Renal cortex interstitium (tissue), 15 donors: ENCODE measurements around the gene PTK7. TPM values are rescaled to one million over a fixed set of nuclear protein-coding genes. Genes with fewer than 3 reads are reported as not detected.
"Not testable (repeated sequence)": the region's sequence is repeated elsewhere in the genome, so short reads cannot be mapped to it uniquely, and the experiment has no call there.

Source experiments
- DNase-seq, 11 donors: peaks; one replicate each; pipeline ENCODE4 v3.0.0-alpha.2; 2013; ENCODE audit warnings: low read depth in 9 of 11, low spot score in 4 of 11; ENCODE audit errors: extremely low read depth in 1 of 11
- long read RNA-seq, 16 experiments: transcript quantifications; one replicate each; lab custom pipeline, GENCODE V29; 2026
- polyA plus RNA-seq, 3 donors: library from polyadenylated mRNA; unstranded; fragments of 120-200 nt; gene quantifications; one replicate each; pipeline ENCODE4 v1.2.1, GENCODE V29; 2013; ENCODE audit not compliant: insufficient read length in 3 of 3

The PTK7 gene
- polyA plus RNA-seq: 100 to 1,000 TPM; 217 to 274 (median 239) TPM
- long read RNA-seq, donor 1, full-length matches to known transcripts: 11 of 66 reads
- long read RNA-seq, donor 1, partial matches to known transcripts: 49 of 66 reads
- long read RNA-seq, donor 1, other reads (novel, unspliced or antisense): 6 of 66 reads
- long read RNA-seq, donor 2, full-length matches to known transcripts: 6 of 35 reads
- long read RNA-seq, donor 2, partial matches to known transcripts: 29 of 35 reads
- long read RNA-seq, donor 2, other reads (novel, unspliced or antisense): 0 of 35 reads
- long read RNA-seq, donor 3, full-length matches to known transcripts: 30 of 106 reads
- long read RNA-seq, donor 3, partial matches to known transcripts: 76 of 106 reads
- long read RNA-seq, donor 3, other reads (novel, unspliced or antisense): 0 of 106 reads
- long read RNA-seq, donor 4, full-length matches to known transcripts: 16 of 16 reads
- long read RNA-seq, donor 4, partial matches to known transcripts: 0 of 16 reads
- long read RNA-seq, donor 4, other reads (novel, unspliced or antisense): 0 of 16 reads
- long read RNA-seq, donor 5: 0 reads
- long read RNA-seq, donor 6, full-length matches to known transcripts: 8 of 94 reads
- long read RNA-seq, donor 6, partial matches to known transcripts: 86 of 94 reads
- long read RNA-seq, donor 6, other reads (novel, unspliced or antisense): 0 of 94 reads
- long read RNA-seq, donor 7, full-length matches to known transcripts: 13 of 51 reads
- long read RNA-seq, donor 7, partial matches to known transcripts: 38 of 51 reads
- long read RNA-seq, donor 7, other reads (novel, unspliced or antisense): 0 of 51 reads
- long read RNA-seq, donor 8: 0 reads
- long read RNA-seq, donor 9, full-length matches to known transcripts: 18 of 32 reads
- long read RNA-seq, donor 9, partial matches to known transcripts: 14 of 32 reads
- long read RNA-seq, donor 9, other reads (novel, unspliced or antisense): 0 of 32 reads
- long read RNA-seq, donor 10, full-length matches to known transcripts: 7 of 40 reads
- long read RNA-seq, donor 10, partial matches to known transcripts: 33 of 40 reads
- long read RNA-seq, donor 10, other reads (novel, unspliced or antisense): 0 of 40 reads
- long read RNA-seq, donor 11, full-length matches to known transcripts: 11 of 66 reads
- long read RNA-seq, donor 11, partial matches to known transcripts: 55 of 66 reads
- long read RNA-seq, donor 11, other reads (novel, unspliced or antisense): 0 of 66 reads
- long read RNA-seq, donor 12, full-length matches to known transcripts: 7 of 7 reads
- long read RNA-seq, donor 12, partial matches to known transcripts: 0 of 7 reads
- long read RNA-seq, donor 12, other reads (novel, unspliced or antisense): 0 of 7 reads
- long read RNA-seq, donor 13: 0 reads
- long read RNA-seq, donor 14, full-length matches to known transcripts: 9 of 15 reads
- long read RNA-seq, donor 14, partial matches to known transcripts: 6 of 15 reads
- long read RNA-seq, donor 14, other reads (novel, unspliced or antisense): 0 of 15 reads
- long read RNA-seq, donor 15, full-length matches to known transcripts: 4 of 28 reads
- long read RNA-seq, donor 15, partial matches to known transcripts: 24 of 28 reads
- long read RNA-seq, donor 15, other reads (novel, unspliced or antisense): 0 of 28 reads
- long read RNA-seq, donor 16, full-length matches to known transcripts: 37 of 268 reads
- long read RNA-seq, donor 16, partial matches to known transcripts: 231 of 268 reads
- long read RNA-seq, donor 16, other reads (novel, unspliced or antisense): 0 of 268 reads

DNA sequence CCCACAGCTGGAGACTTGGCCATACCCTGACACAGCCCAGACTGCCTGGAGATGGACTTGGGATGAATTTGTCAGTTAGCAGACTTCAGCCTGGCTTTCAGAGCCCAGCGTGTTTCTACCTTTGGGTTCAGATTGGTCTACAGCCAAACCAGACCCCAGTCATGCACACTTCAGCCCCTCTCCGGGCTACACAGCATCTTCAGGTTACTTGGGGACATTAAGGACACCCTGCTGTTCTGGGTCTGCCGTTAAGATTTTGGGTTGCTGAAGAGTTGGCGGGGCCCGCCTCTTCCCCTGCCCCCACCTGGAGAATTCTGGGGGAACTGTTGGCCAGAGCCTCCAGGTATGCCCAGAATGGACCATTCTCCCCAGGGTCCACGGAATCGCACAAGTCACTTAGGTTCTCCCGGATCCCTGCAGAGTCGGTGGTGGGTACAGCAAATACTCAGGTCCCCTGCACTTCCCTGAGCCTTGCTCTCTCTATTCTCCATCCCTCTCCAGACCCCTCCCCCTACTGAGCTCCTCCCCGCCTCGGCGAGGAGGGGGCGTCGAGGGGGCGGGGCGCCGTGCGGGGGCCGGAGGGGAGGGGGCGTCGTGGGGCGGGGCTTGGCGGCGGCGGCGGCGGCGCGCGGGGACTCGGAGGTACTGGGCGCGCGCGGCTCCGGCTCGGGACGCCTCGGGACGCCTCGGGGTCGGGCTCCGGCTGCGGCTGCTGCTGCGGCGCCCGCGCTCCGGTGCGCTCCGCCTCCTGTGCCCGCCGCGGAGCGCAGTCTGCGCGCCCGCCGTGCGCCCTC lies at the start of gene PTK7:
PTK7 (plus strand) TSS at position 645 of the 794 bp plus-strand sequence. CDS start 175 bp downstream, outside the sequence.
- DNase-seq: peak in 6 of 11 donors; percentile 80 to 88 (median 82)

DNA sequence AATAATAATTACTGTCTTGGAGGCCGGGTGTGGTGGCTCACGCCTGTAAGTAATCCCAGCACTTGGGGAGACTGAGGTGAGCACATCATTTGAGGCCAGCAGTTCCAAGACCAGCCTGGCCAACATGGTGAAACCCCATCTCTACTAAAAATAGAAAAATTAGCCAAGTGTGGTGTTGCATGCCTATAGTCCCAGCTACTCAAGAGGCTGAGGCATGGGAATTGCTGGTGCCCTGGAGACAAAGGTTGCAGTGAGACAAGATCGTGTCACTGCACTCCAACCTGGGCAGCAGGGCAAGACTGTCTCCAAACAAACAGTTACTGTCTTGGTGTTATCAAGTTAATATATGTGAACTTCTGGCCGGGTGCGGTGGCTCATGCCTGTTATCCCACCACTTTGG lies 49.7 kb upstream of the PTK7 start:
- DNase-seq: no peak

DNA sequence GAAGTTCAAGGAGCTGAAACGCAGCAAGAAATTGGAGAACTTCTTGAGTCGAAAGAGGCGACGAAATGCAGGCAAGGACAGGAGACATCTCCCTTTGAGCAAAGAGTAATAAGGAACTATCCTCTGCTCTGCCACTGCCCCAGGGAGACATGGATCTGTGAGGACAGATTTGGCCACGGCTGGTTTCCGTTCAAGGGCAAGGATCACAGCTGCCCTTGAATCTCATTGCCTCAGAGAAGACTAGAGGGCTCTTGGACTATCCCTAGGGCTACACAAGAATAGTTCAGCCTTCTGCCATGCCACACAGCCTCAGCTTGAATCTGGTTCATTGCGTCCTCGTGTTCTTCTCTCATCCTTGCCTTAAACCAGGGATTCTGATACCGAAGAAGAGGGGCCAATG lies 47.0 kb upstream of the PTK7 start:
- DNase-seq: no peak

DNA sequence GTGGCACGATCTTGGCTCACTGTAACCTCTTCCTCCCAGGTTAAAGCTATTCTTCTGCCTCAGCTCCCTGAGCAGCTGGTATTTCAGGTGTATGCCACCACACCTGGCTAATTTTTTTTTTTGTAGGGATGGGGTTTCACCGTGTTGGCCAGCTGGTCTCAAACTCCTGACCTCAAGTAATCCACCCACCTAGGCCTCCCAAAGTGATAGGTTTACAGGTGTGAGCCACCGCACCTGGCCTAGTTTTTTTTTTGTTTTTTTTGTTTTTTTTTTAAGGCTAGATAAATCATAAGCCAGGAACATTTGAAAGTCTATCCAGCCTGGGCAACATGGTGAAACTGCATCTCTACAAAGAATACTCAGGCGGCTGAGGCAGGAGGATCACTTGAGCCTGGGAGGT lies 43.8 kb upstream of the PTK7 start:
- DNase-seq: no peak

DNA sequence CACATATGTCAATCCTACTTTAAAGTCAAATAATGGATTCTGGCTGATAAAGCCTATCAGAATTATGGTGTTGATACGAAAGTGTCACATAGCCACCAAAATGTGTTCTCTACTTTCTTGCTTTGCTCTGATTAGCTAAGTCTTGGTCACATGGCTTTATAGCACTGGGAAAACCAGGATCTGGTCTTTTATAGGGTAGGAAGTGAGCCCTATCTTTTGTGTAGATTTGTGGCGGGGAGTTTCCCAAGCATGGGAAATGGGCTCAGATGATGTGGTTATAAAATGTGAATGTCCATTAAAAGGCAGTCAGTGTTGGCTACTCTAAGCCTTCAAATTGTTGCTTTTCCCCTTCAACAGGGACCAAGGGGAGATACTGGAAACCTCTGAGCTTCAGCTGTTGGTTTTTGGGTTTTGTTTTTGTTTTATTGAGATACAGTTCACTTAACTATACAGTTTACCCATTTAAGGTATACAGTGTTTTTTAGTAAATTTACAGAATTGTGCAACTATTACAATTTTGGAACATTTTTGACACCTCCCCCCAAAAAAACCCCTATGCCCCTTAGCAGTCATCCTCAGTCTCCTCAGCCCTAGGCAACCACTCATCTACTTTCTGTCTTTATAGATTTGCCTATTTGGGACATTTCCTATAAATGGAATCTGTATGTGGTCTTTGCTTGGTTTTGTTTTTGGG lies 42.5 kb upstream of the PTK7 start:
- no peak for DNase-seq

DNA sequence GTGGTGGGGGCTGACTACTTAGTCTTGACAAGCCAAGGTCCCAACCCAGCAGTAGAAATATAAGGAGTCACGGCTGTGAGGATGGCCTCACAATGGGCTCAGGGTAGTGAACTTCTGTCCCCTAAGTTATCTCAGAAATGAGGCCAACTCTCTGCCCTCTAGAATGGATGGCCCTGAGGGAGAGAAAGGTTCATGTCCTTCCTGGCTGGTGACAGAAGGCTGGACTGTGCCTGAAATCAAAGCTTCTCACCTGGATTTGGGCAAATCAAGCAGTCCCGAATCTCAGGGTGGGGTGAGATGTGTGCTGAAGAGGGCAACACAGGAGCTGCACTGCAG lies 42.0 kb upstream of the PTK7 start:
- no peak for DNase-seq

DNA sequence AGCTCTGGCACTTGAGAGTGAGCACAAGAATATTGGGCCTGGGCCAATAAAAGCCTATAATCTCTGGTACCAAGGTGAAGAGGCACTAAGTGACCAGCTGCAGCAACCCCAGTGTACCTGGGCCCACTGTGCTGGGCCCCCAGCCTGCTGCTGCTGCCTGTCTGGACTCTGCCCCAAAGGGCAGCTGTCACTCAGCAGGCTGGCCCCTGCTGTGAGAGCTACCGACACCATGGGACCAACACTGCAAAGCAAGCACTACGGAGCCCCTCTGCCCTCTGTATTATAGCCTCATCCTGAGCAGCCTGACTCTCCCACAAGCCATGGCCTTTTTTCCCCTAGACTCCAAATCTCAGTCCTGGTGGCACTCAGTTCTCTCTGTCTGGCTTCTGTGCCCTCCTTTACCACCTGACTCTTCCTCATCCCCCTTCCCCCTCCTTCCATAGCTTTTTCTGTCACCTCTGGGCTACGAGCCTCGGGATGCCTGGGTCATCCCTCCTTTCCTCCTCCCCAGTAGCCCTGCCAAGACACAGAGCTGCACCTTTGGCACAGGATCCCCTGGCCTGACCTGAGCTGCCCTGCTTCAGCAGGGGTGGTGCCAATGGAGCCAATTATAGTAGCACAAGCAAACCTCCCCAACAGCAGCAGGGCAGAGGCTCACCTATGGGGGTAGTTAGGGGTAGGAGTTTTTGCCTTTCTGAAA lies 40.5 kb upstream of the PTK7 start:
- no peak for DNase-seq

DNA sequence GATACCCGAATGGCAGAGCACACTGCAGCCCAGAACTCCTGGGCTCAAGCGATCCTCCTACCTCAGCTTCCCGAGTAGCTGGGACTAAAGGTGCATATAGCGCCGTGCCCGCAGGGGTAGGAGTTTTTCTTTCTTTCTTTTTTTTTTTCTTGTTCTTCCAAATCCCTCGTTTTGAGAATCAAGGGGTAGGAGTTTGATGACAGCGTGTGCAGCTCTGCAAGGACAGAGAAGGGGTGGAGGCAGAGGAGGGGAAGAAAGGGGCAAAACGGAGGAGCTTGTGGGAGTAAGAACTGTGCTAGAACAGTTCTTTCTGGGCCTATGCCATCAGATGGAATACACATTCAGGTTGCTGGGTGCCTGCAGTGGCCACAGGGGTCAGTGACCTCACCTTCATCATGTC lies 39.4 kb upstream of the PTK7 start:
- no peak for DNase-seq

DNA sequence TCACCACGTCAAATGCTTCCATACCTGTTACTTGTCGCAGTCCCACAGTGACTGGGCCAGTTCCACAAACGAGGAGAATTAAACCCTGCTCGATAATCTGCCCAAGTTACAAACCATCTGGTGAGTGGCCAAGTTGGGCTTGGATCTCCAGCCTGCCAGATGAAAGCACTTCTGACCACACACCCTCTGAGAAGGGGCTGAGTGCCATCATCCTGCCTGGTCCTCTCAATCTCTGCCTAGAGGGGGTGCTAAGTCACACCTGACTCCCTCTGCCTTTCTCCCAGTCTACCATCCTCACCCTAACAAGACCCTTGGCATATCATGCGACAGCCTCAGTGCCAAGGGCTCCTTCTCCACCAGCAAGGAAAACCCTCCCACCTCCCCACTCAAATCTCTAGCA lies 38.9 kb upstream of the PTK7 start:
- no peak for DNase-seq

DNA sequence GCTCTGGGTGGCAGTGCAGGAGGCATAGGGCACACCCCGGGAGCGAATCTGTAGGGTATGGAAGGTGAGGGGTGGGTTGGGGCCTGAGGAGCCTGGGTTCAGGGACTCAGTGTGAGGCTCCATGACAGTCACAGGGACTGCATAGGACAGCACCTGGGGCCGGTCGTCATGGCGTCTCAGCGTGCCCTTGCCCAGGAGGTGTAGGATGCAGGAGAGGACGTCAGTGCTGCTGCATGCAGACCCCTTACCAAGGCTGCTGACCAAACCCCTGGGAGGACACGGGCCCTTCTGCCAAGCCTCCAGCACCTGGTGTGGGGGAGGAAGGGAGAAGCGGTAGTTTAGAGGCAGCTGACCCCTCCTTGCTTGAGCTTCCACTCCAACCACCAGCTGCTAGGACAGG lies 38.4 kb upstream of the PTK7 start:
- DNase-seq: no peak

DNA sequence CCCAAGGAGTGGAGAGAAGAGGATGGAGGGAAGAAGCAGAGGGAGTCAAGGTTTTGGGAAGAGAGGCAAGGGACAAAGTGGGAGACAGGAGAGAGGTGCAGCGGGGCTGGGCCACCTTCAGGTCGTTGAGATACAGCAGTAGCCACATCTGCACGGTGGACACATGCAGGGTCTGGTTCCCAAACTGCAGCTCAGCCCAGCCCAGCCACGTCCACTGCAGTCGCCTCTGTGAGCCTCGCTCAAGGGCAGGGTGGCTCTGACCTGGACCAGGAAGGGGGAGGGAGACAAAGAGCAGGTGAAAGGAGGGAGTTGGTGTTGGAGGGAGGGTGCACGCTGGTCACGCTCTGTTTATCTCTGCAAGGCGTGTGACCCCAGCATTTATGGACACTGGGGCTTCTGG lies 37.4 kb upstream of the PTK7 start:
- DNase-seq: no peak

DNA sequence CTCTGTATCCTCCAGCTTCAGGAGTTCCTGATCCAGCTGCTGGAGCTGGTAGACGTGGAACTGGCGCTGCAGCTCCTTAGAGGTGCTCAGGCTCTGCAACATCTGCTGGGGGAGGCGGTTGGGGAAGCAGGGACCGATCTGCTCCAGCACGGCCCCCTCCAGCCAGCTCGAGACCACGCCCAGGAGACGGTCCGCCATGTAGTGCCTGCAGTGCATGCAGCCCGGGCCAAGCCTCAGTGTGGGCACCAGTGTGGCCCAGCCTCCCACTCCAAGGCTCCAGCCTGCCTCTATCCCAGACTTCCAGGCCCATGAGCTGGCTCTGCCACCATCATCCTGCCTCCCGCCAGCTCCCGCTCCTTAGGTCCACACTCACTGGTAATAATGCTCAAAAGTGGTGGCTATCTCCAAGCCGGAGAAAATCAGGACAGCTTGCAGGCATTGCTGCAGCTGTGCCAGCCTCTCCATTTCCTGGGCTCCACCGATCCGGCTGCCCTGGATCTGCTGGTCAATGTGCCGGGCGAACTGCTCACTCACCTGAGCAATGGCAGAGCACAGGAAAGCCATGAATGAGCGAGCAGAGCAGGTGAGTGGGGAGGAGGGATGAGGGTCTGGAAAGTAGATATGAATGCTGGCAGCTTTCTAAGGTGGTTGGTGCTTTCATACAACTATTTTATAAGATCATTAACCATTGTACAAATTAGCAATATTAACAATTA lies 35.4 kb upstream of the PTK7 start:
- no peak for DNase-seq

DNA sequence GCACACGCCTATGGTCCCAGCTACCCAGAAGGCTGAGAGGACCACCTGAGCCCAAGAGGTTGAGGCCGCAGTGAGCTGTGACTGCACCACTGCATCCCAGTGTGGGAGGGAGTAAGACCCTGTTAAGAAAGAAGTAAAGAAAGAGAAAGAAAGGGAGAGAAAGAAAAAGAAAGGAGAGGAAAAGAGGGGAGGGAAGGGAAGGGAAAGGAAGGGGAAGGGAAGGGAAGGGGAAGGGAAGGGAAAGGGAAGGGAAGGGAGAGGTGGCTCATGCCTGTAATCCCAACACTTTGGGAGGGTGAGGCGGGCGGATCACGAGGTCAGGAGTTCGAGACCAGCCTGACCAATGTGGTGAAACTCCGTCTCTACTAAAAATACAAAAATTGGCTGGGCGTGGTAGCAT lies 34.6 kb upstream of the PTK7 start:
- not testable (repeated sequence) for DNase-seq

DNA sequence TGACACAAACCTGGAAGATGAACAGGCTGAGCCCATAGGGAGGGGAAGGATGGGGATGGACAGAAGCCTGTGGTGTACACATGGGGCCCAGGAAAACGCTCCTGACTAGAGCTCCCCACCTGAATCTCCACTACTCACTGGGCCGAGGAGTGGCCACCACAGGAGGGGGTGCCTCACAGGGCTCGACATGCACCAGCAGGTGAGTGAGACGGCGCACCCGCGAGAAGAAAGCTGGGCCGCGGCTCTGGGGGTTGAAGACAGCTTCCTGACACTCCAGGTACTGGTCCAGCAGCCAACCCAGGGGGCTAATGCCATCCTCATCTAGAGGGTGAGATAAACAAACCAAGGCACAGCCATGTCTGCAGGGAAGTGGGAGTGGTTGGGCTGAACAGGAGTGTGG lies 32.8 kb upstream of the PTK7 start:
- no peak for DNase-seq

DNA sequence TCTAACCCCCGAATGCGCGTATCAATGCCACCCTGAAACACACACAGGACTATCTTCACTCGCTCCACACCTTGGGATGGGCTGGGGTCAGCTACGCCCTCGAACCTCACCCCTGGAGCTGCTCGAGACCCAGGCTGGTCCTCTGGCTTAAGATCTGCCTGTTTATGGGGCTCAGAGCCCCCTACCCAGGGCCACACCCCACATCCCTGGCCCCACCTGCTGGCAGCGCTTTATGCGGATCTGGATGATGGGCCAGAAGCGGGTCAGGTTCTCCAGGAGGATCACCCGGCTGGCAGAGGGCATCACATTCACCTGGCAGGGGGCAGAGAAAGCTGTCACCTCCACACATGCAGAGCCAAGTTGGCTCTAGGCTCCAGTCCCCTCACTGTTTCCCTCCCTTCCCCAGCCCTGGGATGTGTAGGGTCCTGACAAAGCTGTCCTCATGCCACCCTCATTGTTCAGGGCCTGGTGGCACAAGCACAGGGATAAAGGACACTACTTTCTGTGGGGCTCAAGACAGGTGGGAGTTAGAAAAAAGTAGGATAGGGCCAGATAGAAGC lies 30.7 kb upstream of the PTK7 start:
- no peak for DNase-seq

DNA sequence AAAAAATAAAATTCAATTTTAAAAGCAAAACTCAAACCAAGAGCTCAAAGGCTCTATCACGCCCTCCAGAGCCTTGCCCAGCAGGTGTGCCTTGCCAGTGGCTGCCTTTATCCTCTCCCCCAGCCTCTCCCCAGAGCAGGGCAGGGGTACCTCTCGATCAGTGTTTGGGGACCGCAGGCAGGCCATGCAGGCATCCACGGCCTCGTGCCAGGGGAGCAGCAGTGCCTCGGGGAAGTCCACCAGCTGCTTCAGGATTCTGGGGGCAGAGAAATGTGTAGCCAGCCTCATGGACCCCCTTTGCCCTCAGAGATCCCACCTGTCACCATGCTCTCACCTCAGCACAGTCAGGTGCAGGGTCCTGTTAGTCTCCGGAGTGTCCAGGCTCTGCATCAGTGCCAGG lies 28.1 kb upstream of the PTK7 start:
- no peak for DNase-seq
